SU-DHL-6 (cell line): ENCODE measurements around the gene PKN1.

ENCODE experiments used
- H2AFZ ChIP-seq: fragments of 200-600 bp; sonication (generic); 2 replicates; pipeline ENCODE4 v1.6.1; 2014; ENCODE audit warnings: low read depth, mild to moderate bottlenecking, moderate library complexity, mixed read lengths, antibody characterized with exemption, low read length; ENCODE audit not compliant: severe bottlenecking
- H3F3A ChIP-seq: fragments of 200-600 bp; shearing (Covaris generic); 2 replicates; pipeline ENCODE4 v1.6.0; 2016; ENCODE audit warnings: antibody characterized with exemption, mild to moderate bottlenecking; ENCODE audit not compliant: insufficient read depth
- H3K27ac ChIP-seq: fragments of 200-600 bp; sonication (generic); 2 replicates; pipeline ENCODE4 v1.5.1; 2016; ENCODE audit warnings: low read depth, mild to moderate bottlenecking, low read length, moderate library complexity, mixed read lengths
- H3K27me3 ChIP-seq: fragments of 200-600 bp; sonication (generic), shearing (Covaris generic); 2 replicates; pipeline ENCODE4 v1.6.0; 2014; ENCODE audit warnings: mild to moderate bottlenecking, low read length
- H3K36me3 ChIP-seq: fragments of 200-600 bp; sonication (generic); 2 replicates; pipeline ENCODE4 v1.6.1; 2014; ENCODE audit warnings: mild to moderate bottlenecking, low read length, mixed read lengths
- H3K4me2 ChIP-seq: fragments of 300-600, 200-600 bp; shearing (Covaris generic), sonication (generic); 2 replicates; pipeline ENCODE4 v1.6.0; 2014; ENCODE audit warnings: low read length, low read depth, mild to moderate bottlenecking; ENCODE audit not compliant: poor library complexity, severe bottlenecking
- H3K4me3 ChIP-seq: fragments of 200-600 bp; sonication (generic); 2 replicates; pipeline ENCODE4 v1.5.1; 2014; ENCODE audit warnings: antibody characterized with exemption, low read length, mild to moderate bottlenecking, mixed read lengths; ENCODE audit not compliant: insufficient read depth, poor library complexity, severe bottlenecking
- H3K79me2 ChIP-seq: fragments of 200-600 bp; sonication (generic); 2 replicates; pipeline ENCODE4 v1.6.1; 2014; ENCODE audit warnings: mild to moderate bottlenecking, low read length, moderate library complexity; ENCODE audit not compliant: insufficient read depth
- H3K9ac ChIP-seq: fragments of 200-600 bp; sonication (generic); 2 replicates; pipeline ENCODE4 v1.7.0; 2014; ENCODE audit warnings: mild to moderate bottlenecking, low read length
- H3K9me2 ChIP-seq: fragments of 200-600 bp; sonication (generic); replicated peaks from 2 replicates; pipeline ENCODE4 v1.6.1; 2014; ENCODE audit warnings: low read length; ENCODE audit not compliant: insufficient read depth
- H3K9me3 ChIP-seq: fragments of 200-600 bp; sonication (generic); 2 replicates; pipeline ENCODE4 v1.6.1; 2014; ENCODE audit warnings: low read length, mixed read lengths; ENCODE audit not compliant: insufficient read depth
- H4K20me1 ChIP-seq: fragments of 200-600 bp; sonication (generic); 2 replicates; pipeline ENCODE4 v1.6.1; 2014; ENCODE audit warnings: low read depth, mild to moderate bottlenecking, antibody characterized with exemption, low read length, moderate library complexity, mixed read lengths
- EZH2phosphoT487 ChIP-seq: fragments of 200-600 bp; sonication (generic), shearing (Covaris generic); conservative IDR thresholded peaks from 2 replicates; pipeline ENCODE4 v1.6.1; 2018; ENCODE audit warnings: mild to moderate bottlenecking, antibody characterized with exemption, low read length, moderate library complexity, mixed read lengths
- TF ChIP-seq, protein P1 (sequence below): fragments of 200-600 bp; sonication (generic); IDR thresholded peaks from one replicate; pipeline ENCODE4 v1.5.1; 2017; ENCODE audit warnings: antibody characterized with exemption, mild to moderate bottlenecking, low read length, moderate library complexity; ENCODE audit not compliant: insufficient read depth, poor library complexity, severe bottlenecking

Gene PKN1

DNA sequence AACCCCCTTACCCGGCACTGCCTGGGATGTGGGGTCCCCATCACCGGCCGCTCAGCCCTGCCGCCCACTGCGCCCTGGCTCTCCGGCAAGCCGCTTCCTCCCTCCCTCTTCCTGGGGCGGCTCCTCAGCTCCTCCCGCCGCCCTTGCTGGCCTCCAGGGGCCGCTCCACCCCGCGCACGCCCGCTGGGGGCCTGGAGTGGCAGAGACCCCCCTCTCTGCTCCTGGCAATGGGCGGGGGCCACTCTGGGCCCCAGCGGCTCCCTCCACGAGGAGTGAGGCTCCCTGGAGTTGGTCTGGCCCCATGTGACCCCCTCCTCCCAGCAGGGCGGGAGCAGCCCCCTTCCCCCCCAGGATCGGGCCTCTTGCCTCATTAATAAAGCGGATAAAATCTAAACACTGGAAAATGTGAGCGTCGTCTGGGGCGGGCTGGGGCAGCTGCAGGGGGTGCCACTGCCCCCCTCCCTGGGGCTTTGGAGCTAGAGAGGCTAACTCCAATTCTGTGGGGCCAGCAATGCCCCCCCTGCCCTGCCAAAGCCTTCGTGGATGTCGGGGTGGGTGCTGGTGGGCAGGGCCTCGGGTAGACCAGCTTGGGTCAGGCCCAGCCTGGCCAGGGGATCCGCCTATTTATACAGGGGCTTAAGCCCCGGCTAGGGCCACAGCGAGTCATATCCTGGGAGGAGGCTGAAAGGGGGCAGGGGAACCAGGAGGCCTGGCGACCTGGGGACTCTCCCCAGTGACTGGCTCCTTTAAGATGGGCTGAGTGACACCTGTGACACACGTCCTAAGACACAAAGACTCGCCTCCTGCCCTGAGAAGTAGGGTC, 42.4 kb downstream of the PKN1 start, which contains the start of gene PTGER1:
PTGER1 (minus strand) TSS at position 104 of the 823 bp plus-strand sequence. CDS start 1,034 bp downstream, outside the sequence.
- Histone ChIP-seq H3K9ac (no peak within 1 kb of the TSS), H3K27ac (no peak within 1 kb of the TSS)

DNA sequence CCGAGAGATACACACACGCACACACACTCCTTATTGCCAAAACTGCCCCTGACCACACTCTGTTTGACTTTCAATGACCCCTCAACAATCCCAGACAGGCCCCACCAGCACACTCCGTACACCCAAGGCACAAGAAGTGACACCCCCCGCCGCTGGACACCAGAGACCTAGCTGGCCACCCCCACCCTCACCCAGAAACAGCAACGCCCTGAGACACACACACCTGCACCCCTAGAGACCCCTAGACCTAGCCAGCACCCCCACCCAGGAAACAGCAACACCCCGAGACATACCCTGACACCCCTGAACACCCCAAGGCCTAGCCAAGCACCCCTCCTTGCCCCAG, 43.2 kb downstream of the PKN1 start:
- H3K9ac ChIP-seq = no peak overlapping the region
- TF ChIP-seq, protein P1, sequence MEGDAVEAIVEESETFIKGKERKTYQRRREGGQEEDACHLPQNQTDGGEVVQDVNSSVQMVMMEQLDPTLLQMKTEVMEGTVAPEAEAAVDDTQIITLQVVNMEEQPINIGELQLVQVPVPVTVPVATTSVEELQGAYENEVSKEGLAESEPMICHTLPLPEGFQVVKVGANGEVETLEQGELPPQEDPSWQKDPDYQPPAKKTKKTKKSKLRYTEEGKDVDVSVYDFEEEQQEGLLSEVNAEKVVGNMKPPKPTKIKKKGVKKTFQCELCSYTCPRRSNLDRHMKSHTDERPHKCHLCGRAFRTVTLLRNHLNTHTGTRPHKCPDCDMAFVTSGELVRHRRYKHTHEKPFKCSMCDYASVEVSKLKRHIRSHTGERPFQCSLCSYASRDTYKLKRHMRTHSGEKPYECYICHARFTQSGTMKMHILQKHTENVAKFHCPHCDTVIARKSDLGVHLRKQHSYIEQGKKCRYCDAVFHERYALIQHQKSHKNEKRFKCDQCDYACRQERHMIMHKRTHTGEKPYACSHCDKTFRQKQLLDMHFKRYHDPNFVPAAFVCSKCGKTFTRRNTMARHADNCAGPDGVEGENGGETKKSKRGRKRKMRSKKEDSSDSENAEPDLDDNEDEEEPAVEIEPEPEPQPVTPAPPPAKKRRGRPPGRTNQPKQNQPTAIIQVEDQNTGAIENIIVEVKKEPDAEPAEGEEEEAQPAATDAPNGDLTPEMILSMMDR = no peak
- no peak for TF ChIP-seq EZH2phosphoT487
- H3K9me2 ChIP-seq = no peaks in the 10 kb centered on the region
- H2AFZ ChIP-seq = no peak overlapping the region
- no peaks in the 10 kb centered on the region for H4K20me1 ChIP-seq
- no peaks in the 10 kb centered on the region for H3K79me2 ChIP-seq
- no peak overlapping the region for H3K4me3 ChIP-seq
- no peak overlapping the region for H3K4me2 ChIP-seq
- no peaks in the 10 kb centered on the region for H3K27me3 ChIP-seq
- H3K9me3 ChIP-seq = no peaks in the 10 kb centered on the region
- no peaks in the 10 kb centered on the region for H3K36me3 ChIP-seq
- no peak overlapping the region for H3K27ac ChIP-seq
- H3F3A ChIP-seq = no peaks in the 10 kb centered on the region

More for the DNA sequence above, 42.4 kb downstream of the PKN1 start, which contains the start of gene PTGER1:
- Histone ChIP-seq H3F3A (no peaks in the 10 kb centered on the region), H3K4me2 (no peak within 1 kb of the TSS), H2AFZ (no peak within 1 kb of the TSS), H3K9me2 (no peaks in the 10 kb centered on the region), H4K20me1 (no peaks in the 10 kb centered on the region), H3K36me3 (no peaks in the 10 kb centered on the region), H3K9me3 (no peaks in the 10 kb centered on the region), H3K79me2 (no peaks in the 10 kb centered on the region), H3K27me3 (no peaks in the 10 kb centered on the region), H3K4me3 (no peak within 1 kb of the TSS)
- no peak for TF ChIP-seq EZH2phosphoT487
- TF ChIP-seq, protein P1 = no peak

DNA sequence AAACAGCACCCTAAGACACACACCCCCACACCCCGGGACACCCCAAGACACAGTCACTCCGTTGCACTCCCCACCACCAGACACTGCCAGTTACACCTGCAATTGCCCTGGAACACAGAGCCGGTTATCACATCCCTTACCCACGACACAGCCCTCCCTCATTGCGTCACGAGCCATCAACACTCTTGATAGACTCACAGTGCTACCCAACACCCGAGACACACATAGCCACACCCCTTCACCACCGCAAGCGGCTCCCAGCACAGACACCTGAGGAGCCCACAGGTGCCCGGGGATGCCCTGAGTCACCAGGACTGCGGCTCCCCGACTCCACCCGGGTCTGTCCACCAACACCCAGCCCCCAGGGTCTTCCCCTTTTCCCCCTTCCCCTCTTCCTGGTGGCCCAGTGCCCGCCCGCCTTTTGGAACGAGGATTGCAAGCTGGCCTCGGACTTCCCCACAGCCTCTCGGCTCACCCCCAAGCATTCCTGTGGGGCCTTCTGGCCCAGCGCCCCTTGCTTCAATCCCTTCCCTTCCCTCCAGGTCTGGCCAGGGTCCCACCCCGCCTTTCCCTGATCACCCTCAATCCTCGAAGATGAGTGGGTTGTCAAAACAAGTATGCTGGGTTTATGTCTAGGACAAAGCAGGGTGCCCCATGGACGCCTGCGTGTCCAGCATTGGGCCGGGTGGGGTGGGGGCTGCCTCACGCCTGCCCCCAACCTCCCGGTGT, 43.7 kb downstream of the PKN1 start:
- no peaks in the 10 kb centered on the region for H3K9me2 ChIP-seq
- H3K9ac ChIP-seq = no peak overlapping the region
- H3F3A ChIP-seq = no peaks in the 10 kb centered on the region

More for the DNA sequence above, 43.7 kb downstream of the PKN1 start:
- no peak overlapping the region for H3K27ac ChIP-seq
- no peak overlapping the region for H3K4me3 ChIP-seq
- H3K36me3 ChIP-seq = no peaks in the 10 kb centered on the region
- no peaks in the 10 kb centered on the region for H3K9me3 ChIP-seq
- TF ChIP-seq, protein P1 = no peak
- no peak for TF ChIP-seq EZH2phosphoT487
- H4K20me1 ChIP-seq = no peaks in the 10 kb centered on the region
- no peaks in the 10 kb centered on the region for H3K27me3 ChIP-seq
- no peak overlapping the region for H2AFZ ChIP-seq
- no peaks in the 10 kb centered on the region for H3K79me2 ChIP-seq
- no peak overlapping the region for H3K4me2 ChIP-seq
